ENCODE results near the gene LRRC3B.
"Not testable (repeated sequence)": the region's sequence is repeated elsewhere in the genome, so short reads cannot be mapped to it uniquely, and the experiment has no call there.

Gene LRRC3B

GRCh38 chr3:26622621-26623418 is at the start of gene LRRC3B:
LRRC3B (plus strand) TSS chr3:26622772; CDS start chr3:26709673, 86,901 bp downstream.
- DNase-seq (ENCODE audit: low spot score) = peak; percentile 6

- DNase-seq (ENCODE audit: low spot score) = no peak
These were observed 47.8 kb upstream of the LRRC3B start for GRCh38 chr3:26574766-26575165.

GRCh38 chr3:26579116-26579515 is 43.5 kb upstream of the LRRC3B start:
- DNase-seq (ENCODE audit: low spot score) = no peak

- no peak for DNase-seq (ENCODE audit: low spot score)
These were observed 35.0 kb upstream of the LRRC3B start for GRCh38 chr3:26587571-26587970.

GRCh38 chr3:26588931-26589330 is 33.6 kb upstream of the LRRC3B start:
- no peak for DNase-seq (ENCODE audit: low spot score)

GRCh38 chr3:26589678-26590077 is 32.9 kb upstream of the LRRC3B start:
- DNase-seq (ENCODE audit: low spot score) = no peak

GRCh38 chr3:26590919-26591484 is 31.6 kb upstream of the LRRC3B start:
- no peak for DNase-seq (ENCODE audit: low spot score)

- DNase-seq (ENCODE audit: low spot score) = no peak
These were observed 30.6 kb upstream of the LRRC3B start for GRCh38 chr3:26591926-26592325.

- DNase-seq (ENCODE audit: low spot score) = no peak
These were observed 30.1 kb upstream of the LRRC3B start for GRCh38 chr3:26592451-26592850.

GRCh38 chr3:26596335-26596734 is 26.2 kb upstream of the LRRC3B start:
- DNase-seq (ENCODE audit: low spot score) = no peak

GRCh38 chr3:26603311-26603710 is 19.3 kb upstream of the LRRC3B start:
- DNase-seq (ENCODE audit: low spot score) = not testable (repeated sequence)

- DNase-seq (ENCODE audit: low spot score) = not testable (repeated sequence)
These were observed 18.8 kb upstream of the LRRC3B start for GRCh38 chr3:26603771-26604170.

GRCh38 chr3:26614006-26614685 is 8.4 kb upstream of the LRRC3B start:
- no peak for DNase-seq (ENCODE audit: low spot score)

- no peak for DNase-seq (ENCODE audit: low spot score)
These were observed 1.4 kb upstream of the LRRC3B start for GRCh38 chr3:26621176-26621575.

- DNase-seq (ENCODE audit: low spot score) = peak; percentile 2
These were observed 509 bp upstream of the LRRC3B start for GRCh38 chr3:26621906-26622620.

- DNase-seq (ENCODE audit: low spot score) = peak; percentile 4
These were observed 1.0 kb downstream of the LRRC3B start for GRCh38 chr3:26623419-26624208.

GRCh38 chr3:26624209-26624765 is 1.7 kb downstream of the LRRC3B start:
- peak; percentile 3 for DNase-seq (ENCODE audit: low spot score)

- DNase-seq (ENCODE audit: low spot score) = no peak
These were observed 2.6 kb downstream of the LRRC3B start for GRCh38 chr3:26625187-26625586.

- no peak for DNase-seq (ENCODE audit: low spot score)
These were observed 4.5 kb downstream of the LRRC3B start for GRCh38 chr3:26627080-26627479.

- no peak for DNase-seq (ENCODE audit: low spot score)
These were observed 6.3 kb downstream of the LRRC3B start for GRCh38 chr3:26628915-26629314.

GRCh38 chr3:26630669-26631389 is 8.3 kb downstream of the LRRC3B start:
- DNase-seq (ENCODE audit: low spot score) = no peak
